ENCODE measurements around the gene DMAC2L. TPM values are rescaled to one million over a fixed set of nuclear protein-coding genes. Genes with fewer than 3 reads are reported as not detected.

Gene DMAC2L, protein sequence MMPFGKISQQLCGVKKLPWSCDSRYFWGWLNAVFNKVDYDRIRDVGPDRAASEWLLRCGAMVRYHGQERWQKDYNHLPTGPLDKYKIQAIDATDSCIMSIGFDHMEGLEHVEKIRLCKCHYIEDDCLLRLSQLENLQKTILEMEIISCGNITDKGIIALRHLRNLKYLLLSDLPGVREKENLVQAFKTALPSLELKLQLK
- total RNA-seq = 10 to 100 TPM; 14.8 to 23.6 (median 19.3) TPM
- 19.9 TPM for polyA plus RNA-seq
- long read RNA-seq, donor 1, transcript ATP5S-207 (5 exons, 2,008 nt) = major isoform, 26 of 43 reads
- long read RNA-seq, donor 1, partial matches to known transcripts = 5 of 43 reads
- long read RNA-seq, donor 1, other reads (novel, unspliced or antisense) = 12 of 43 reads
- long read RNA-seq, donor 2, transcript ATP5S-207 (5 exons, 2,008 nt) = major isoform, 7 of 9 reads
- long read RNA-seq, donor 2, partial matches to known transcripts = 1 of 9 reads
- long read RNA-seq, donor 2, other reads (novel, unspliced or antisense) = 1 of 9 reads
- long read RNA-seq, donor 3, transcript ATP5S-207 (5 exons, 2,008 nt) = major isoform, 11 of 15 reads
- long read RNA-seq, donor 3, partial matches to known transcripts = 1 of 15 reads
- long read RNA-seq, donor 3, other reads (novel, unspliced or antisense) = 2 of 15 reads
- long read RNA-seq, donor 4, transcript ATP5S-207 (5 exons, 2,008 nt) = major isoform, 13 of 22 reads
- long read RNA-seq, donor 4, partial matches to known transcripts = 6 of 22 reads
- long read RNA-seq, donor 4, other reads (novel, unspliced or antisense) = 3 of 22 reads

DNA sequence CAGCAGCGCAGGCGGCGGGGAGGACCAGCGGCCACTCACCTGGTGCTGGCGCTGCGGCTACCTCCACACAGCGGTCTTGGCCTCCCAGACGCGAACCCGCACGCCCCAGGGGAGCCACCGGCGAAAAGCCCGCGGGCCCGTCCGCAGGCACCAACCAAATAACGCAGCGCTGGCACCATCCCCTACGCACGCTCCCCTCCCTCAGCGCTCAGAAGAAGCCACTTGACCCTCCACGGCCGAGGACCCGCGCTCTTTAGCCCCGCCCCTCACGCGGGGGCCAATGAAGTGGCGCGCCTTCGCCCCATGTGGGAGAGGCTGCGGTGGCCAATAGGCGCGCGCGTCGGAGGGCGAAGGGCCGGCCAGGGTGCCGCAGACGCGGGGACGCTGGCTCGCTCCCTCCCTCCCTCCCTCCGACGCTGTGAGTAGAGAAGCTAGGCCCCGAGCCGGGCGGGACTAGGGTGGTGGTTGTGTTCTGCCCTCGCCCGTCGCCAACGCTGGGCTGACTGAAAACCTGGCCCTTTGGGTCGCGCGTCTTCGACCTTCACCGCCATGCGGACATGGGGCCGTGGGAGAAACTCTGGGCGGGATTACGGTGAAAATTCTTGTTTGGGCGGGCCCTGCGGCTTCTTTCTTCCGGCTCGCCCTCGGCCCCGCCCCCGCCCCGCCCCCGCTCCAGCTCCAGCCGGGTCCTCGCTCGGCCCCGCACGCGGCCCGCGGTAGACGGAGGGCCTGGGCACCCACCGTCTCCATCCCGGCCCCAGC is at the start of gene DMAC2L, which contains the start of gene L2HGDH:
Gene DMAC2L (plus strand): TSS at position 353 of the 762 bp plus-strand sequence. CDS start 9,164 bp downstream, outside the sequence.
Gene L2HGDH (minus strand): TSS at position 258 of the 762 bp plus-strand sequence. CDS start 79 bp downstream, at position 179.
- H3K4me3 ChIP-seq (ENCODE audit: low read length) = peak within 1 kb of the TSS; percentile 32
- peak within 1 kb of the TSS; percentile 87 for H3K27ac ChIP-seq (ENCODE audit: low read length)
- H3K27me3 ChIP-seq (ENCODE audit: control insufficient read depth, insufficient read depth) = no peaks in the 10 kb centered on the region
- H3K4me1 ChIP-seq (ENCODE audit: control insufficient read depth, insufficient read depth, low read length) = peaks cover 2% of the 10 kb centered on the region
- peak; percentile 100 for ATAC-seq
- no peaks in the 10 kb centered on the region for H3K9me3 ChIP-seq (ENCODE audit: control insufficient read depth, low read length)
- peak; percentile 95 to 98 (median 98) for DNase-seq
- intact Hi-C loops (cut with DNase I) = no loop called here
- WGBS = under 1% methylated on average over 83 of the region's 83 CpGs

DNA sequence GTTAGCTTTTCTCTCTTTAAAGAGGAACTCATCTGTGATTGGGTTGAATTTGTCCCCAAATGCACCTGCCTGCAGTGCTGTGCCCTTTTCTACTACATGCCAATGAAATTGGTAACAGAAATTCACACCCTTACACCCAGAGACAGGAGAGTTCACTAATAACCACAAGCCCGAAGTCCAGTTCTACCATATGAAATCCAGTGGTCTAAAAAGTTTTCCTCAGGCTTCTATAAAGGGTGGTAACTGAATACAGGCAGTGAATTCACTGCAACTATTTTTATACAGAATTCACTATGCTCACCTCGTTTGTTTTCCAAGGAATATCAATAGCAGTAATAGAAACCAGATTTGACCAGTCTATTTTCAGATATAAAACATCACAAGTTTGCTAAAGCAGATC is 49.3 kb upstream of the DMAC2L start:
- intact Hi-C loops (cut with DNase I) = no loop called here
- no peak for DNase-seq
- 50% methylated on average over 2 of the region's 2 CpGs for WGBS
- Histone ChIP-seq H3K27me3 (ENCODE audit: control insufficient read depth, insufficient read depth) (no peaks in the 10 kb centered on the region), H3K9me3 (ENCODE audit: control insufficient read depth, low read length) (no peaks in the 10 kb centered on the region), H3K27ac (ENCODE audit: low read length) (no peak overlapping the region), H3K4me1 (ENCODE audit: control insufficient read depth, insufficient read depth, low read length) (no peaks in the 10 kb centered on the region), H3K4me3 (ENCODE audit: low read length) (no peak overlapping the region)
- no peak for ATAC-seq

DNA sequence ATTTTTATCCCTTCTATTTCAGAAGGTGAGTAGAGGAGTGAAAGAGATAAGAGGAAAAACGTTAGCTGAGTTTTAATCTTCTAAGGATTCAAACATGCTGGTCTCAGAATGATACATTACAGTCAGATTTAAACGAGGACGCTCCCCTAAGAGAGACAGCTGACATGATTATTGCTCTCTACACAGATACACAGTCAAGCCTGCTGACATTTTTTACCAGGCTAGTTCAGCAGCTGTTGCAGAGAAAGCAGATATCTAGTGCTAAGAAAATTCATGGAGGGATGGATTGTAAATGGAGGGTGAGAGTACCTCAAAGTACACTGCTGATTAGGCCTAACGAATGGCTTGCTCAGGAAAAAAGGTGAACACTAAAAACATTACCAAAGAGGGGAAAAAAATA is 48.8 kb upstream of the DMAC2L start:
- H3K4me3 ChIP-seq (ENCODE audit: low read length) = no peak overlapping the region
- no peak for ATAC-seq
- no peak for DNase-seq
- H3K4me1 ChIP-seq (ENCODE audit: control insufficient read depth, insufficient read depth, low read length) = no peaks in the 10 kb centered on the region
- WGBS = 55% methylated on average over 4 of the region's 4 CpGs
- no peaks in the 10 kb centered on the region for H3K9me3 ChIP-seq (ENCODE audit: control insufficient read depth, low read length)
- H3K27ac ChIP-seq (ENCODE audit: low read length) = no peak overlapping the region
- intact Hi-C loops (cut with DNase I) = no loop called here
- H3K27me3 ChIP-seq (ENCODE audit: control insufficient read depth, insufficient read depth) = no peaks in the 10 kb centered on the region

DNA sequence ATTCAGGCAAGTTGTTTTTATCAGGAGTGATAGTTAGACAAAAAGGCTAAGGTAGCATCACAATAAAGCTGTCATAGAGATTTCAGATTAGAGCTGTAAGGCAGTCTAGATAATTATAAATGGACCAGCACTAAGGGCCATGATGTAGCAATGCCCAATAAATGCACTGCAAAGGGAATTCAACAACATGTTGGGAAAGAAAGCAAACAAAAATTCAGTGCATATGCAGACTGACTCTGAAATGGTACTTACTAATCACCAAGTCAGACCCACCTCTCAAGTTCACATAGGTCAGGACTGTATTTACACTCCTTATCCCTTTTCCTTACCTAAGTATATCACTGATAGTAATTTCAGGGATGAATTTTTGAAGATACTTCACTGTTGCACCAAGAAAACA is 47.1 kb upstream of the DMAC2L start:
- Histone ChIP-seq H3K27ac (ENCODE audit: low read length) (no peak overlapping the region), H3K4me1 (ENCODE audit: control insufficient read depth, insufficient read depth, low read length) (no peaks in the 10 kb centered on the region), H3K4me3 (ENCODE audit: low read length) (no peak overlapping the region), H3K27me3 (ENCODE audit: control insufficient read depth, insufficient read depth) (no peaks in the 10 kb centered on the region), H3K9me3 (ENCODE audit: control insufficient read depth, low read length) (no peaks in the 10 kb centered on the region)
- ATAC-seq (no peak), DNase-seq (no peak)
- intact Hi-C loops (cut with DNase I) = no loop called here

DNA sequence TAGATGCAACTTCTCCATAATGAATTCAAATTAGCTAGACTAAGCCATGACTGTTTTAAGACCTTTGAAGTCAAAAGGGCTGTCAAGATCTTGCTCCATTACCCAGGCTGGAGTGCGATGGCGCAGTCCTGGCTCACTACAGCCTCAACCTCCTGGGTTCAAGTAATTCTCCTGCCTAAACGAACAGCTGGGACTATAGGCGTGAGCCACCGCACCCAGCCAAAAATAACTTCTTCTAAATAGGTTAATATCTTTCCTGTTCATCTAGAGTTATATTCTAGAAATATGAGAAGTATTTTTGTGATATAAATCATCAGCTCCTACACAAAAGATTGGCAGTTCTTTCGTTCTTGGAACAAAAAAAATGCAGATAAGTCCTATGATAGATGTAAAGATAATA is 41.2 kb upstream of the DMAC2L start:
- ATAC-seq (no peak), DNase-seq (no peak)
- no peak overlapping the region for H3K4me3 ChIP-seq (ENCODE audit: low read length)
- no peaks in the 10 kb centered on the region for H3K27me3 ChIP-seq (ENCODE audit: control insufficient read depth, insufficient read depth)
- no peaks in the 10 kb centered on the region for H3K9me3 ChIP-seq (ENCODE audit: control insufficient read depth, low read length)
- H3K4me1 ChIP-seq (ENCODE audit: control insufficient read depth, insufficient read depth, low read length) = no peaks in the 10 kb centered on the region
- WGBS = 84% methylated on average over 6 of the region's 6 CpGs
- intact Hi-C loops (cut with DNase I) = no loop called here
- H3K27ac ChIP-seq (ENCODE audit: low read length) = no peak overlapping the region

DNA sequence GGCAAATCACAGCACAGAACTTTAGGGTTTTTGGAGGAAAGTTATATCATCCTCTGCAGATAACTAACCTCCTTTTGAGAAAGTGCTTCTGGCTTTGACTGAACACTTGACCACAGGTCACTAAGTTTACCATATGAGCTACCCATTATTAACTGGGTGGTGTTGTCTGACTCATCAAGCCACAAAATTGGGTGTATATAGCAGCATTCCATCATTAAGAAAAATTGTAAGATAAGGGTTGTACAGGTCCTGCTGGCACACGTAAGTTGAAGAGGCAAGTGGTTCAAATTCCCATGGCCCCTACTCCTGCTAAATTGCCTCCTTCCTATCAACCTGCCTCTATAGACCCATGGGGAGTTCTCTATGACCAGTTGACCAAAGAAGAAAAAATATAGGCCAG is 39.6 kb upstream of the DMAC2L start:
- H3K9me3 ChIP-seq (ENCODE audit: control insufficient read depth, low read length) = no peaks in the 10 kb centered on the region
- ATAC-seq (no peak), DNase-seq (no peak)
- WGBS = 97% methylated on average over 1 of the region's 1 CpG
- no peaks in the 10 kb centered on the region for H3K4me1 ChIP-seq (ENCODE audit: control insufficient read depth, insufficient read depth, low read length)
- no peak overlapping the region for H3K27ac ChIP-seq (ENCODE audit: low read length)
- intact Hi-C loops (cut with DNase I) = no loop called here
- H3K27me3 ChIP-seq (ENCODE audit: control insufficient read depth, insufficient read depth) = no peaks in the 10 kb centered on the region
- H3K4me3 ChIP-seq (ENCODE audit: low read length) = no peak overlapping the region

DNA sequence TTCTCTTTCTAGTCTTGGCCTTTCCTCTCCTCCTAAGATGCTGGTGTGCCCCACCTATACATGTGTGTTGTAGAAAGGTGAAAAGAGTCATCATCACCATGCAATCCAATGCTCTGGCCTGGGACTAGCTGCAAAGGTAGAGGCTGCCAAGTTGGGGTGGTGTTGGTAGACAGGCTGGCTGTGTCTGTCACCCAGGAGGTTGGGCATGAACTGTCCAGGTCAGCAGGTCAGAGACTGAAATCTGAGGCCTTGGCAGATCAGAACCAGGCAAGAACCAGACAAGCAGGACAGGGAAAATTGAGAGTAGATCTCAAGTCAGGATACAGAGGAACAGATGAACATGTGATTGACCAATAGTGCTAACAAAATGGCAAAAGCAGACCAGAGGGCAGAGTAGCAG is 26.3 kb upstream of the DMAC2L start:
- H3K27ac ChIP-seq (ENCODE audit: low read length) = no peak overlapping the region
- H3K4me1 ChIP-seq (ENCODE audit: control insufficient read depth, insufficient read depth, low read length) = no peaks in the 10 kb centered on the region
- H3K4me3 ChIP-seq (ENCODE audit: low read length) = no peak overlapping the region
- ATAC-seq = no peak
- intact Hi-C loops (cut with DNase I) = no loop called here
- no peak for DNase-seq
- H3K27me3 ChIP-seq (ENCODE audit: control insufficient read depth, insufficient read depth) = no peaks in the 10 kb centered on the region
- H3K9me3 ChIP-seq (ENCODE audit: control insufficient read depth, low read length) = no peaks in the 10 kb centered on the region

DNA sequence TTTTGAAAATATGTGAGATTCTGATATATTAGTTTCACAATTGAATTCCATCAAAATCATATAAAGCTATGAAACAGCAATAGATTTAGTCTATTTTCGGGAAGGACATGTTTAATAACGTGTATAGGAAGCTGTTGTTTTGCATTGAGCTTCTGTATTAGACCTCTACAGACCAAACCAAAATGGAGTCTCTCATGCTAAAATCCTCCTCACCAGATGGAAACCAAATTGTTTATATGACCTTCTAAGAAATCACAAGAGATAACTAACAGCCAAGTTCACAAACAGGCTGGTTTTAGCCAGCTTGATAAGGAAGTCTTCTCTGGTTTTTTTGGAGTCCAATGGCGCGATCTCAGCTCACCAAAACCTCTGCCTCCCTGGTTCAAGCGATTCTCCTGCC is 24.0 kb upstream of the DMAC2L start:
- ATAC-seq (no peak), DNase-seq (no peak)
- intact Hi-C loops (cut with DNase I) = no loop called here
- Histone ChIP-seq H3K4me3 (ENCODE audit: low read length) (no peak overlapping the region), H3K27ac (ENCODE audit: low read length) (no peak overlapping the region), H3K9me3 (ENCODE audit: control insufficient read depth, low read length) (no peaks in the 10 kb centered on the region), H3K4me1 (ENCODE audit: control insufficient read depth, insufficient read depth, low read length) (no peaks in the 10 kb centered on the region), H3K27me3 (ENCODE audit: control insufficient read depth, insufficient read depth) (no peaks in the 10 kb centered on the region)
- 98% methylated on average over 5 of the region's 5 CpGs for WGBS

DNA sequence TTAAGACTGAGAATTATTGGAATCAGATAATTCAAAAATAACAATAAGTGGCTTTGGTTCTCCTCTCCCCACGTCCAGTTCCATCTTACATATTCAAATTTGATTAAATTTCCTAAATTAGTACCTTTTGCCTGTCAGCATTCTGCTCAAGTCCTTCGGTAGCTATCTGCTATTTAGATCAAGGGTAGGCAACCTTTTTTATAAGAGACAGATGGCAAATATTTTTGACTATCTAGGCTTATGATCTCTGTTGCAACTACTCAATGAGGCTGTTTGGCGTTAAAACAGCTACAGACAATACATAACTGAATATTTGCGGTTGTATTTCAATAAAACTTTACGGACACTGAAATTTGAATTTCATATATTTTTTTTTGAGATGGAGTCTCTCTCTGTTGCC is 21.8 kb upstream of the DMAC2L start:
- Histone ChIP-seq H3K27ac (ENCODE audit: low read length) (no peak overlapping the region), H3K4me1 (ENCODE audit: control insufficient read depth, insufficient read depth, low read length) (no peaks in the 10 kb centered on the region), H3K27me3 (ENCODE audit: control insufficient read depth, insufficient read depth) (no peaks in the 10 kb centered on the region), H3K9me3 (ENCODE audit: control insufficient read depth, low read length) (no peaks in the 10 kb centered on the region), H3K4me3 (ENCODE audit: low read length) (no peak overlapping the region)
- no peak for ATAC-seq
- DNase-seq = no peak
- WGBS = 89% methylated on average over 5 of the region's 5 CpGs
- intact Hi-C loops (cut with DNase I) = no loop called here

DNA sequence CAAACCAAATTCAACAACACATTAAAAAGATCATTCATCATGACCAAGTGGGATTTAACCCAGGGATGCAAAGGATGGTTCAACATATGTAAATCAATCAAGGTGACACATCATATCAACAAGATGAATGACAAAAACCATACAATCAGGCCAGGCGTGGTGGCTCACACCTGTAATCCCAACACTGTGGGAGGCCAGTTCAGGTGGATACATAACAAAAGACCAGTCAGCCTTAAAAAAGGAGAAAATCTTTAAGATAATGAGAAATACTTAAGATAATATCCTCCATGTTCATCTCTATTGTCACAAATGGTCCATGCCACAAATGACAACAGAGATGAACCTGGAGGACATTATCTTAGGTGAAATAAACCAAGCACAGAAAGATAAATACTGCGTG is 12.5 kb upstream of the DMAC2L start:
- Histone ChIP-seq H3K27me3 (ENCODE audit: control insufficient read depth, insufficient read depth) (no peaks in the 10 kb centered on the region), H3K27ac (ENCODE audit: low read length) (no peak overlapping the region), H3K4me1 (ENCODE audit: control insufficient read depth, insufficient read depth, low read length) (no peaks in the 10 kb centered on the region), H3K9me3 (ENCODE audit: control insufficient read depth, low read length) (no peaks in the 10 kb centered on the region), H3K4me3 (ENCODE audit: low read length) (no peak overlapping the region)
- WGBS = 96% methylated on average over 2 of the region's 2 CpGs
- intact Hi-C loops (cut with DNase I) = no loop called here
- ATAC-seq (no peak), DNase-seq (no peak)

DNA sequence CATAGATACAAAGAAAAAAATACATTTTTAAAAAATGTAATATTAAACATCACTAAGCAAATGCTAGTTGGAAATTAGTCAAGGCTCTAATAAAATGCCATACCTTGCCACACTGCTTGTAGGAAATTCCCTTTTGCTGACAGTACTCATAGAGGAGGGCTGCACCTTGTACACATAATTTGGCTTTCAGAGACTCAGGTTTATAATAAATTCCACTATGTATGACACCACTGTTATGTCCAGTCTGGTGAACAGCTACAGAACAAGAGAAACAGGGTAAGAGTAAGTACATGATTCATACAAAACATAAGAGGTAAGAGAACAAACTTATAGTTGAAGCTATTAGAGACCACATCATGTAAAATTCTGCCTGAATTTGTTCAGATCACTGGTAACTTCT is 10.2 kb upstream of the DMAC2L start:
- no peak overlapping the region for H3K4me3 ChIP-seq (ENCODE audit: low read length)
- H3K9me3 ChIP-seq (ENCODE audit: control insufficient read depth, low read length) = no peaks in the 10 kb centered on the region
- DNase-seq (no peak), ATAC-seq (no peak)
- H3K27me3 ChIP-seq (ENCODE audit: control insufficient read depth, insufficient read depth) = no peaks in the 10 kb centered on the region
- intact Hi-C loops (cut with DNase I) = no loop called here
- no peak overlapping the region for H3K27ac ChIP-seq (ENCODE audit: low read length)
- H3K4me1 ChIP-seq (ENCODE audit: control insufficient read depth, insufficient read depth, low read length) = no peaks in the 10 kb centered on the region

Data from right cardiac atrium (tissue), 5 donors.